Measurements from ENCODE around the gene B4GAT1.

Gene B4GAT1

GRCh38 chr11:66309475-66309874, 38.0 kb downstream of the B4GAT1 start:
- DNase-seq (ENCODE audit: extremely low read depth, low read depth), result no peak
- no peak for TF ChIP-seq CTCF (IDR thresholded peaks at IDR 0.05; ENCODE audit: low read depth, low read length, missing control alignments)
- H3K4me3 ChIP-seq (replicated peaks; ENCODE audit: low read depth, low read length), result no peak overlapping the region

- no peak for DNase-seq (ENCODE audit: extremely low read depth, low read depth)
- no peak overlapping the region for H3K4me3 ChIP-seq (replicated peaks; ENCODE audit: low read depth, low read length)
- no peak for TF ChIP-seq CTCF (IDR thresholded peaks at IDR 0.05; ENCODE audit: low read depth, low read length, missing control alignments)
These were observed 44.8 kb downstream of the B4GAT1 start for GRCh38 chr11:66302656-66303055.

- H3K4me3 ChIP-seq (replicated peaks; ENCODE audit: low read depth, low read length), result no peak overlapping the region
- no peak for TF ChIP-seq CTCF (IDR thresholded peaks at IDR 0.05; ENCODE audit: low read depth, low read length, missing control alignments)
- no peak for DNase-seq (ENCODE audit: extremely low read depth, low read depth)
These were observed 48.2 kb downstream of the B4GAT1 start for GRCh38 chr11:66299186-66299585.

- H3K4me3 ChIP-seq (replicated peaks; ENCODE audit: low read depth, low read length), result no peak overlapping the region
- no peak for DNase-seq (ENCODE audit: extremely low read depth, low read depth)
- no peak for TF ChIP-seq CTCF (IDR thresholded peaks at IDR 0.05; ENCODE audit: low read depth, low read length, missing control alignments)
These were observed 49.8 kb downstream of the B4GAT1 start for GRCh38 chr11:66297610-66298009.
